K562 (cell line): ENCODE results near the gene VEZF1. TPM values are rescaled to one million over a fixed set of nuclear protein-coding genes. Genes with fewer than 3 reads are reported as not detected.
A peak's percentile ranks its signal among the peaks of the same experiment; 100 is the strongest.

ENCODE experiments used
- ATAC-seq: fragments of 200-7000 bp; cut with Tn5 transposase; 3 replicates; pipeline ENCODE4 v1.9.1; 2020; ENCODE audit warnings: moderate library complexity
- BruUV-seq: library from RNA; stranded (reverse); fragments of 400-500 nt; replicated peaks from 2 replicates; lab custom pipeline; 2021; lab: Mats Ljungman, UMichigan
- CTCF ChIA-PET: fragments of 300-600 bp; formaldehyde crosslinking; extraction: SDS; loops from one replicate; lab custom pipeline; 2021; ENCODE audit warnings: low intra/inter-chr PET ratio; lab: Yijun Ruan, JAX
- POLR2A ChIA-PET: fragments of 300-600, 350-650 bp; sonication (Branson Sonifier 250); formaldehyde crosslinking; extraction: SDS; loops from one replicate; lab custom pipeline; 2021; ENCODE audit warnings: antibody characterized with exemption, inconsistent platforms; lab: Yijun Ruan, JAX
- DNase-seq, 4 experiments: peaks; one replicate each; pipeline versions ENCODE4 v3.0.0 to v3.0.0-alpha.2; 2011 to 2018; ENCODE audit warnings: low spot score in 3 of 4, mixed read lengths in 3 of 4; ENCODE audit errors: extremely low read depth in 1 of 4
- FAIRE-seq: peaks from 2 replicates; lab custom pipeline; 2011; peaks lifted over from hg19 to GRCh38; lab: Jason Lieb, UNC
- H2AFZ ChIP-seq: 2 replicates; pipeline ENCODE4 v1.6.0; 2011; ENCODE audit warnings: low read depth, low read length, control low read depth, inconsistent platforms
- H3K27ac ChIP-seq: fragments of 200-600 bp; 3 replicates; pipeline ENCODE4 v1.8.0; 2011; ENCODE audit warnings: low read depth, mild to moderate bottlenecking, control low read depth, inconsistent platforms, low read length, moderate library complexity, mixed read lengths; ENCODE audit errors: extremely low read depth
- H3K27me3 ChIP-seq, 2 experiments: fragments of 300-600 bp in 1 of 2; 2 replicates in 1 of 2; 3 replicates in 1 of 2; pipeline versions ENCODE4 v1.6.0 to v1.8.0; 2011; ENCODE audit warnings: inconsistent platforms in 2 of 2, low read length in 2 of 2, mild to moderate bottlenecking in 1 of 2, mixed read lengths in 1 of 2, moderate library complexity in 1 of 2; ENCODE audit not compliant: control insufficient read depth in 2 of 2, insufficient read depth in 2 of 2
- H3K36me3 ChIP-seq: fragments of 300-600 bp; 3 replicates; pipeline ENCODE4 v1.8.0; 2011; ENCODE audit warnings: mild to moderate bottlenecking, low read length, inconsistent platforms; ENCODE audit not compliant: control insufficient read depth, insufficient read depth
- H3K4me1 ChIP-seq, 2 experiments: fragments of 200-600 bp in 1 of 2; replicated peaks in 1 of 2; 2 replicates in 1 of 2; 3 replicates in 1 of 2; pipeline versions ENCODE4 v1.5.1 to v1.8.0; 2011; ENCODE audit warnings: inconsistent platforms in 2 of 2, low read length in 2 of 2, mild to moderate bottlenecking in 1 of 2, mixed read lengths in 1 of 2, moderate library complexity in 1 of 2; ENCODE audit not compliant: control insufficient read depth in 2 of 2, insufficient read depth in 2 of 2
- H3K4me2 ChIP-seq: 2 replicates; pipeline ENCODE4 v1.6.1; 2011; ENCODE audit warnings: low read length, control low read depth, inconsistent platforms, mixed read lengths; ENCODE audit not compliant: insufficient read depth
- H3K4me3 ChIP-seq: fragments of 200-600 bp; sonication (generic), shearing (Covaris generic); 2 replicates; pipeline ENCODE4 v1.5.1; 2016; ENCODE audit warnings: control low read depth, inconsistent platforms
- H3K79me2 ChIP-seq: fragments of 200-600 bp; 3 replicates; pipeline ENCODE4 v1.8.0; 2011; ENCODE audit warnings: low read length, inconsistent platforms; ENCODE audit not compliant: control insufficient read depth, insufficient read depth
- H3K9ac ChIP-seq, 2 experiments: 2 replicates each; pipeline versions ENCODE4 v1.6.0 to v1.6.1; 2011; ENCODE audit warnings: low read depth in 2 of 2, low read length in 2 of 2, control low read depth in 1 of 2, inconsistent platforms in 1 of 2, mild to moderate bottlenecking in 1 of 2, mixed read lengths in 1 of 2; ENCODE audit not compliant: insufficient read depth in 1 of 2
- H3K9me1 ChIP-seq: one replicate; pipeline ENCODE4 v1.6.0; 2011; ENCODE audit warnings: inconsistent platforms, mild to moderate bottlenecking, low read length, moderate library complexity; ENCODE audit not compliant: control insufficient read depth, insufficient read depth
- H3K9me3 ChIP-seq: replicated peaks from 2 replicates; pipeline ENCODE4 v1.5.1; 2011; ENCODE audit warnings: low read depth, low read length, inconsistent platforms; ENCODE audit not compliant: control insufficient read depth, insufficient read depth
- H4K20me1 ChIP-seq: replicated peaks from 2 replicates; pipeline ENCODE4 v1.6.1; 2011; ENCODE audit warnings: low read length, inconsistent platforms, mixed read lengths; ENCODE audit not compliant: control insufficient read depth, insufficient read depth
- BCOR ChIP-seq: fragments of 450-650 bp; IDR thresholded peaks from 2 replicates; pipeline ENCODE4 v1.6.1; 2016
- CHD2 ChIP-seq: IDR thresholded peaks from 2 replicates; pipeline ENCODE4 v1.6.1; 2011; ENCODE audit warnings: low read depth, low read length
- FOXJ3 ChIP-seq: sonication (generic); formaldehyde crosslinking; IDR thresholded peaks from 2 replicates; pipeline ENCODE4 v1.4.0; 2020; ENCODE audit warnings: mild to moderate bottlenecking, missing genetic modification reagents
- JUND ChIP-seq, 2 experiments: IDR thresholded peaks; 2 replicates in 1 of 2; 3 replicates in 1 of 2; pipeline ENCODE4 v1.6.1; 2011; ENCODE audit warnings: borderline replicate concordance in 2 of 2, low read depth in 2 of 2, low read length in 2 of 2, improper control_type of control experiment in 1 of 2, missing biosample characterization in 1 of 2, missing genetic modification characterization in 1 of 2, missing genetic modification reagents in 1 of 2
- KLF16 ChIP-seq: IDR thresholded peaks from 2 replicates; pipeline ENCODE4 v1.6.1; 2016; ENCODE audit warnings: antibody characterized with exemption
- NFE2L1 ChIP-seq: fragments of 450-650 bp; IDR thresholded peaks from 2 replicates; pipeline ENCODE4 v1.6.1; 2016; ENCODE audit warnings: missing genetic modification characterization, low read depth, mild to moderate bottlenecking, missing compliant biosample characterization, moderate library complexity, borderline replicate concordance
- RBM34 ChIP-seq: fragments of 200-400 bp; formaldehyde crosslinking; IDR thresholded peaks from 2 replicates; pipeline ENCODE4 v1.6.1; 2018; ENCODE audit warnings: low read length, borderline replicate concordance; ENCODE audit not compliant: insufficient read depth
- SP2 ChIP-seq: IDR thresholded peaks from 2 replicates; pipeline ENCODE4 v1.6.1; 2011; ENCODE audit warnings: mild to moderate bottlenecking, low read depth, low read length, moderate library complexity; ENCODE audit not compliant: poor library complexity, severe bottlenecking; ENCODE audit errors: extremely low read depth
- ZBTB26 ChIP-seq: fragments of 450-650 bp; formaldehyde crosslinking; IDR thresholded peaks from 2 replicates; pipeline ENCODE4 v1.4.0; 2022; ENCODE audit warnings: missing genetic modification characterization
- ZC3H8 ChIP-seq: fragments of 450-650 bp; IDR thresholded peaks from 2 replicates; pipeline ENCODE4 v1.6.1; 2017
- ZNF212 ChIP-seq: fragments of 450-650 bp; formaldehyde crosslinking; IDR thresholded peaks from 2 replicates; pipeline ENCODE4 v1.4.0; 2020; ENCODE audit warnings: mild to moderate bottlenecking
- ZNF263 ChIP-seq: sonication (generic); formaldehyde crosslinking; IDR thresholded peaks from 2 replicates; pipeline ENCODE4 v1.8.0; 2022; ENCODE audit warnings: mild to moderate bottlenecking, missing genetic modification reagents, borderline replicate concordance
- ZNF551 ChIP-seq: fragments of 250-450 bp; sonication (Bioruptor Pico); IDR thresholded peaks from 2 replicates; pipeline ENCODE4 v1.5.0; 2021; ENCODE audit warnings: mild to moderate bottlenecking, moderate library complexity
- ZNF695 ChIP-seq: fragments of 450-650 bp; formaldehyde crosslinking; IDR thresholded peaks from 2 replicates; pipeline ENCODE4 v1.4.0; 2020; ENCODE audit warnings: mild to moderate bottlenecking, moderate library complexity
- WGBS: fragments of 100-300 bp; shearing (Covaris generic); methylation state at CpG from one replicate; pipeline ENCODE4 v1.1.6; 2016; ENCODE audit warnings: low coverage, mixed read lengths; ENCODE audit not compliant: insufficient coverage; ENCODE audit errors: missing lambda C conversion rate; 5-methylcytosine and 5-hydroxymethylcytosine counted together
- in situ Hi-C: fragments of 300-500 bp; cut with MboI; formaldehyde crosslinking; loops from 4 replicates; pipeline ENCODE4 v1.15.0; 2018; ENCODE audit warnings: inconsistent platforms, mixed read lengths
- intact Hi-C: fragments of 100-400 bp; cut with micrococcal nuclease; formaldehyde crosslinking; loops from 2 replicates; pipeline ENCODE4 v1.14.2; 2022
- polyA plus RNA-seq, 8 experiments: library from polyadenylated mRNA; depleted of rRNA in 4 of 8; stranded (reverse) in 5 of 8; unstranded in 3 of 8; fragments of >200 nt; fragmentation: Nextera tagmentation in 2 of 8; fragmentation: Illumina TruSeq in 1 of 8; extraction: Ambion mirVana in 2 of 8; extraction: Trizol in 1 of 8; gene quantifications; 2 replicates each; pipeline versions ENCODE4 v1.2.1 to v1.2.3, GENCODE V29; 2011 to 2014; ENCODE audit warnings: inconsistent platforms in 1 of 8, missing spikeins in 1 of 8
- total RNA-seq, 7 experiments: library from RNA; depleted of rRNA in 6 of 7; stranded (reverse); fragments of >200 nt in 6 of 7; fragmentation: Illumina TruSeq in 2 of 7; extraction: Trizol in 2 of 7; gene quantifications; 2 replicates each; pipeline versions ENCODE4 v1.2.1 to v1.2.3, GENCODE V29; 2011 to 2021; ENCODE audit warnings: low replicate concordance in 1 of 7

VEZF1 gene
- total and polyA plus RNA-seq, 9 of the 15 experiments (the other 6 are each of a cell fraction or from before 2014, with no cell fraction given) = 9.5 to 33.4 (median 22.1) TPM

GRCh38 chr17:58006924-58007780 lies 19.1 kb upstream of the VEZF1 start, which contains the start of gene SRSF1:
Gene SRSF1 (minus strand): TSS chr17:58007246. CDS start chr17:58007137, 109 bp downstream.
- peak; percentile 85 for ATAC-seq
- peaks cover 31% of the 10 kb centered on the region for H4K20me1 ChIP-seq
- in situ Hi-C loops (loop anchor here (5.0 kb wide), 1 partner anchor 90 kb away; no protein-coding TSS in a partner anchor), intact Hi-C loops (no loop called here)
- no peaks in the 10 kb centered on the region for H3K27me3 ChIP-seq
- peaks cover 4 to 24% of the 10 kb centered on the region in 2 experiments; a peak in 3 of 5 replicates for H3K4me1 ChIP-seq
- POLR2A ChIA-PET = interaction anchor here (0.6 to 4.3 kb wide), 29 partner anchors 11 to 530 kb away, joined by 3 to 82 read pairs (median 4); partner anchors contain the start of genes DYNLL2, MRPS23 and VEZF1
- peak within 1 kb of the TSS; percentile 94 for H3K4me3 ChIP-seq
- no peaks in the 10 kb centered on the region for H3K9me1 ChIP-seq
- H2AFZ ChIP-seq = peak within 1 kb of the TSS; percentile 98
- DNase-seq = peak; percentile 90 to 99 (median 94)
- CTCF ChIA-PET = interaction anchor here (0.6 kb wide), 1 partner anchor 12 kb away, joined by 3 read pairs; no protein-coding TSS in a partner anchor
- H3K27ac ChIP-seq = peak within 1 kb of the TSS; percentile 100
- BruUV-seq = no TSS peak
- H3K9ac ChIP-seq = peak within 1 kb of the TSS; percentile 100
- peak within 1 kb of the TSS; percentile 99 for H3K4me2 ChIP-seq
- peak; percentile 85 for FAIRE-seq
- no peaks in the 10 kb centered on the region; the same call in 1 of the 2 replicates for H3K9me3 ChIP-seq
- peaks cover 45% of the 10 kb centered on the region for H3K36me3 ChIP-seq
- under 1% methylated on average over 80 of the region's 86 CpGs for WGBS
- peaks cover 59% of the 10 kb centered on the region for H3K79me2 ChIP-seq
- TF ChIP-seq JUND (IDR thresholded peaks at IDR 0.05; ENCODE audit: borderline replicate concordance, low read depth, low read length) (peak; percentile 38; the same call in 1 of the 2 replicates), JUND (tag; IDR thresholded peaks at IDR 0.05; ENCODE audit: borderline replicate concordance, low read depth, low read length) (no peak; the same call in 2 of the 3 replicates), ZNF551 (CRISPR knock-in tag) (no peak), SP2 (peak; percentile 6), ZC3H8 (no peak), CHD2 (peak; percentile 78), RBM34 (no peak), ZBTB26 (CRISPR knock-in tag) (0 out of 2 replicates have a peak, but pooled peaks have one; percentile 31), ZNF263 (CRISPR knock-in tag) (peak; percentile 73), KLF16 (0 out of 2 replicates have a peak, but pooled peaks have one; percentile 51), ZNF695 (0 out of 2 replicates have a peak, but pooled peaks have one; percentile 22), BCOR (no peak), FOXJ3 (CRISPR knock-in tag) (no peak), NFE2L1 (tag) (no peak), ZNF212 (CRISPR knock-in tag) (peak; percentile 81; the same call in 1 of the 2 replicates)
